Measurements from ENCODE around the gene DPP7.

- TF ChIP-seq CTCF (IDR thresholded peaks at IDR 0.05) (no peak), POLR2A (IDR thresholded peaks at IDR 0.05) (no peak), POLR2AphosphoS5 (IDR thresholded peaks at IDR 0.05) (no peak)
Measured at GRCh38 chr9:137066096-137066861, 48.3 kb downstream of the DPP7 start.

Data from upper lobe of left lung (tissue), 4 donors.